Naive thymus-derived CD4-positive, alpha-beta T cell (primary cell): ENCODE measurements around the gene CCDC192. TPM values are rescaled to one million over a fixed set of nuclear protein-coding genes. Genes with fewer than 3 reads are reported as not detected.
A peak's percentile ranks its signal among the peaks of the same experiment; 100 is the strongest.

ENCODE experiments used
- ATAC-seq: fragments of 150-1000 bp; cut with Tn5 transposase; 2 replicates; pipeline ENCODE4 v1.10.0; 2021; ENCODE audit warnings: mild to moderate bottlenecking, moderate library complexity
- CTCF ChIA-PET: fragments of 350-600 bp; sonication (Branson Sonifier 250); formaldehyde crosslinking; loops from one replicate; lab custom pipeline; 2021; ENCODE audit warnings: antibody characterized with exemption; lab: Charles Lee
- POLR2A ChIA-PET: fragments of 350-600 bp; sonication (Branson Sonifier 250); formaldehyde crosslinking; loops from one replicate; lab custom pipeline; 2021; ENCODE audit warnings: antibody characterized with exemption, inconsistent platforms; lab: Charles Lee
- DNase-seq, 9 donors: peaks; one replicate each; pipeline versions ENCODE4 v3.0.0 to v3.0.0-alpha.2; 2020 to 2022; ENCODE audit warnings: mixed read lengths in 1 of 9
- H3K27ac ChIP-seq: one replicate; pipeline ENCODE4 v1.7.0; 2013; ENCODE audit warnings: mild to moderate bottlenecking, low read depth, low read length, moderate library complexity
- H3K27me3 ChIP-seq, 2 donors: one replicate each; pipeline ENCODE4 v1.7.0; 2013; ENCODE audit warnings: low read length in 2 of 2, mild to moderate bottlenecking in 2 of 2, moderate library complexity in 2 of 2; ENCODE audit not compliant: control insufficient read depth in 2 of 2, insufficient read depth in 2 of 2
- H3K36me3 ChIP-seq, 3 experiments: 1 replicate in 2 of 3; 2 replicates in 1 of 3; pipeline ENCODE4 v1.7.0; 2013; ENCODE audit warnings: low read length in 3 of 3, mild to moderate bottlenecking in 3 of 3, moderate library complexity in 1 of 3; ENCODE audit not compliant: insufficient read depth in 3 of 3, control insufficient read depth in 2 of 3
- H3K4me1 ChIP-seq, 2 donors: one replicate each; pipeline ENCODE4 v1.7.0; 2013; ENCODE audit warnings: low read length in 2 of 2, mild to moderate bottlenecking in 2 of 2, moderate library complexity in 1 of 2; ENCODE audit not compliant: control insufficient read depth in 2 of 2, insufficient read depth in 2 of 2
- H3K4me3 ChIP-seq: 2 replicates; pipeline ENCODE4 v1.7.0; 2013; ENCODE audit warnings: mild to moderate bottlenecking, low read length
- H3K9me3 ChIP-seq, 3 experiments: 1 replicate in 2 of 3; 2 replicates in 1 of 3; pipeline ENCODE4 v1.7.0; 2013; ENCODE audit warnings: low read length in 3 of 3; ENCODE audit not compliant: control insufficient read depth in 2 of 3
- H3K27ac Mint-ChIP-seq, 9 donors: one replicate each; pipeline ENCODE4 v1.8.0; 2020 to 2022; ENCODE audit warnings: mixed read lengths in 9 of 9, mild to moderate bottlenecking in 8 of 9, moderate library complexity in 5 of 9, inconsistent platforms in 2 of 9
- H3K27me3 Mint-ChIP-seq, 5 donors: one replicate each; pipeline ENCODE4 v1.8.0; 2021 to 2022; ENCODE audit warnings: mixed read lengths in 5 of 5, mild to moderate bottlenecking in 1 of 5
- H3K36me3 Mint-ChIP-seq, 5 donors: one replicate each; pipeline ENCODE4 v1.8.0; 2020 to 2022; ENCODE audit warnings: mixed read lengths in 5 of 5, mild to moderate bottlenecking in 3 of 5, inconsistent platforms in 1 of 5
- H3K4me1 Mint-ChIP-seq, 7 donors: one replicate each; pipeline ENCODE4 v1.8.0; 2020 to 2022; ENCODE audit warnings: mixed read lengths in 7 of 7, mild to moderate bottlenecking in 3 of 7, inconsistent platforms in 1 of 7
- H3K4me3 Mint-ChIP-seq, 10 donors: one replicate each; pipeline ENCODE4 v1.8.0; 2020 to 2022; ENCODE audit warnings: mild to moderate bottlenecking in 10 of 10, mixed read lengths in 10 of 10, moderate library complexity in 6 of 10, inconsistent platforms in 2 of 10
- H3K9me3 Mint-ChIP-seq, 11 donors: one replicate each; pipeline ENCODE4 v1.8.0; 2020 to 2022; ENCODE audit warnings: mixed read lengths in 11 of 11, mild to moderate bottlenecking in 4 of 11, inconsistent platforms in 1 of 11, moderate library complexity in 1 of 11
- intact Hi-C, 2 donors: fragments of 100-400 bp; cut with micrococcal nuclease; formaldehyde crosslinking; loops; one replicate each; pipeline ENCODE4 v1.15.1; 2023
- polyA plus RNA-seq, 2 donors: library from polyadenylated mRNA; unstranded; fragments of 300-500 nt; fragmentation: Illumina TruSeq; gene quantifications; one replicate each; pipeline ENCODE4 v1.2.3, GENCODE V29; 2021
- total RNA-seq, 6 experiments: library from RNA in 5 of 6; stranded (reverse) in 5 of 6; gene quantifications; 1 replicate in 5 of 6; 2 replicates in 1 of 6; pipeline ENCODE4 v1.2.3 and lab custom pipeline; 2021 to 2026

Gene CCDC192
- total and polyA plus RNA-seq, 7 experiments from 2014 or later: not detected

DNA sequence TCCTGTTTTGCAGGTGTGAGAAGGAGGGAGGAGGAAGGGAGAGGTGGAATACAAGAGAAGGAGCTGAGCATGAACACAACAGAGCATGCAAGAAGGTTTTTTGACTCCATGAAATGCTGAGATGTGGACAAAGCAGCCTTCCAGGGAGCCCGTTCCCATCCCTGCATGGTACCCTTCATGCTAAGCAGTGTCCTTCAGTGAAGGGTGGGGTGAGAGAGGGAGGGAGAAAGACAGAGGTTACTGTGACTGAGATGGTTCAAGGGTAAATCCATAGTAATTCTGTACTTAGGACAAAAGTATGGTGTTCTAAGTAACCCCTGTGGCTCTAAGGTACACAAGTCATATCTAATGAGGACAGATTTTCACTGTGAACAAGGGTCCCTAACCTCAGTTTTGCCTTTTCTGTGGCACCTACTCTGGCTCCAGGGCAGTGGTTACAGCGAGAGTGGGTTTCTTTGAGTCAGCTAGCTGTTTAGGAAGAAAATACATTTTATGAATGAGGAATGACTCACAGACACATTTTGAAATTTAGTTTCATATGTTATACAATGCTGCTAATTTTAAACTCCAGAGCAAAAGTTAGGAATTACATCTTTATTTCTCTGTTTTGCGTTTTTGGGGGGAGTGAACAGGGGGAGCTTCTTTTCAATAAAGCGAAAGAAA is 195.5 kb downstream of the CCDC192 start:
- Mint-ChIP-seq H3K36me3 (no peaks in the 10 kb centered on the region), H3K27me3 (peaks cover 0 to 2% (median 0%) of the 10 kb centered on the region in 5 donors), H3K4me1 (peaks cover 0 to 1% (median 0%) of the 10 kb centered on the region in 7 donors), H3K9me3 (no peaks in the 10 kb centered on the region), H3K4me3 (no peak overlapping the region), H3K27ac (no peak overlapping the region)
- no peak for DNase-seq
- POLR2A ChIA-PET: interaction anchor here (0.7 kb wide), 1 partner anchor 26 kb away, joined by 3 read pairs; no protein-coding TSS in a partner anchor
- Histone ChIP-seq H3K4me3 (no peak overlapping the region), H3K9me3 (no peaks in the 10 kb centered on the region), H3K36me3 (no peaks in the 10 kb centered on the region), H3K4me1 (no peaks in the 10 kb centered on the region), H3K27me3 (no peaks in the 10 kb centered on the region), H3K27ac (no peak overlapping the region)
- intact Hi-C loops: no loop called here
- ATAC-seq: no peak
- CTCF ChIA-PET: no interaction called here

DNA sequence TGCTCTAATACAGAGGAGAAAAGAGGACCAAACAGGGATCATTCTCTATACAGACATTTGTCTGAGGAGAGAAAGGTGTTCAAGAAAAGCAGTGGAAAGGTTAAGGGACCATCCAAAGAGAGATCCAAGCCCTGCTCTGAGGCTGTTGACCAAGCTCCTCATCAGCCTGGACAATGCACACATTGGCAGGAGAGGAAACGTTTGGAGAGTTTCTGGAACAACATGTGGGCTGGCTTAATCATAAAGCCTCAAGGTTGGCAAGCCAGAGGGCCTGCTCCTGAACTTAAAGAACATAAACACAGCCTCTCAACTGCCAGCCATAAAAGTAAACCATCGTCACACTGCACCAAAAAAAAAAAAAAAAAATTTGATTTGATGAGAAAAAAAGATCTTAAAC is 196.0 kb downstream of the CCDC192 start:
- H3K4me1 Mint-ChIP-seq: peaks cover 0 to 1% (median 0%) of the 10 kb centered on the region in 7 donors
- ChIA-PET POLR2A (no interaction called here), CTCF (no interaction called here)
- H3K9me3 Mint-ChIP-seq: no peaks in the 10 kb centered on the region
- Histone ChIP-seq H3K9me3 (no peaks in the 10 kb centered on the region), H3K27ac (no peak overlapping the region), H3K27me3 (no peaks in the 10 kb centered on the region), H3K36me3 (no peaks in the 10 kb centered on the region), H3K4me1 (no peaks in the 10 kb centered on the region), H3K4me3 (no peak overlapping the region)
- no peaks in the 10 kb centered on the region for H3K36me3 Mint-ChIP-seq
- no peak overlapping the region for H3K4me3 Mint-ChIP-seq
- no peak overlapping the region for H3K27ac Mint-ChIP-seq
- peaks cover 0 to 2% (median 0%) of the 10 kb centered on the region in 5 donors for H3K27me3 Mint-ChIP-seq
- ATAC-seq: no peak
- no peak for DNase-seq
- intact Hi-C loops: no loop called here

DNA sequence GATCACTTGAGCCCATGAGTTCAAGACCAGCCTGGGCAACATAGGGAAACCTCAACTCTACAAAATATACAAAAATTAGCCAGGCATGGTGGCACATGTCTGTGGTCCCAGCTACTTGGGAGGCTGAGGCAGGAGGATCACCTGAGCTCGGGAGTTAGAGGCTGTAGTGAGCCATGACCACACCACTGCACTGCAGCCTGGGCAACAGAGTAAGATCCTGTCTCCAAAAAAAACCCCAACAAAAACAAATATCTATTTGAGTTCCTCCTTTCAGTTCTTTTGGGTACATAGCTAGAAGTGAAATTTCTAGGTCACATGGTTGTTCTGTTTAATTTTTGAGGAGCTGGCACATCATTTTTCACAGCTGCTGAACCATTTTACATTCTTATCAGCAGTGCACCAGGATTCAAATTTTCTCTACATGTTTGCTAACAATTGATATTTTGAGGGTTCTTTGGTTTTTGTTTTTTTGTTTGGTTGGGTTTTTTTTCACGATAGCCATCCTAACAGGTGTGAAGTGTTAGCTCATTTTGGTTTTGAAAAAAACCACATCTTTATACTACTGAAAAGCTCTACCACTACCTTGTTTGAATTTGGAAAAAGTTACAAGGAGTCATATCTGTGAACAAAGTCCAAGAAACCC is 203.5 kb downstream of the CCDC192 start:
- no peak overlapping the region for H3K27ac Mint-ChIP-seq
- H3K9me3 Mint-ChIP-seq: no peaks in the 10 kb centered on the region
- Histone ChIP-seq H3K27me3 (no peaks in the 10 kb centered on the region), H3K4me3 (no peak overlapping the region), H3K4me1 (no peaks in the 10 kb centered on the region), H3K36me3 (no peaks in the 10 kb centered on the region), H3K27ac (no peak overlapping the region), H3K9me3 (no peaks in the 10 kb centered on the region)
- peaks cover 0 to 2% (median 0%) of the 10 kb centered on the region in 7 donors for H3K4me1 Mint-ChIP-seq
- DNase-seq: no peak
- CTCF ChIA-PET: no interaction called here
- H3K36me3 Mint-ChIP-seq: no peaks in the 10 kb centered on the region
- H3K27me3 Mint-ChIP-seq: peaks cover 0 to 6% (median 3%) of the 10 kb centered on the region in 5 donors
- intact Hi-C loops: loop anchor here in 1 of 2 donors (5.0 kb wide), 1 partner anchor 176 kb away; the partner anchor contains the start of gene SLC12A2
- POLR2A ChIA-PET: no interaction called here
- H3K4me3 Mint-ChIP-seq: no peak overlapping the region
- no peak for ATAC-seq

DNA sequence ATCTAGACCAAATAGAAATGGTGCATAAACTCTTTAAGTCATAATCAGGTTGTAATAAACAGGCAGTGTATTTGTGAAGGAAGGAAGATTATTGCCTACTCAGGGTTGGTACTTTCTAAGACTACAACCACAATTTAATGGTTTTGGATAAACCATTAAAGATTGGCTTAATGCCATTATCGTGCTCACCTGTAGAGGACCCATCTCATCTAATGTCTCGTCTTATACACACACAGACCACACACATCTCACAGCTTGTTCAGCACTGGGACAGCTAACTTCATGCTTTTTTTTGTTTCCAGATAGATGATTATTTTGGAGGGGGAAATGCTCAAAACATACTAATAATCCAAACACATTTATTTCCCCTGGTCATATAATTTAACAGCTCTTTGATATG is 204.7 kb downstream of the CCDC192 start:
- Histone ChIP-seq H3K4me3 (no peak overlapping the region), H3K9me3 (no peaks in the 10 kb centered on the region), H3K27ac (no peak overlapping the region), H3K4me1 (no peaks in the 10 kb centered on the region), H3K27me3 (no peaks in the 10 kb centered on the region), H3K36me3 (no peaks in the 10 kb centered on the region)
- POLR2A ChIA-PET: no interaction called here
- H3K27ac Mint-ChIP-seq: no peak overlapping the region
- H3K9me3 Mint-ChIP-seq: no peaks in the 10 kb centered on the region
- H3K27me3 Mint-ChIP-seq: peaks cover 0 to 9% (median 3%) of the 10 kb centered on the region in 5 donors
- H3K36me3 Mint-ChIP-seq: peaks cover 0 to 3% (median 0%) of the 10 kb centered on the region in 5 donors
- no peak for ATAC-seq
- H3K4me3 Mint-ChIP-seq: no peak overlapping the region
- H3K4me1 Mint-ChIP-seq: peaks cover 0 to 2% (median 0%) of the 10 kb centered on the region in 7 donors
- intact Hi-C loops: loop anchor here in 1 of 2 donors (2.0 to 5.0 kb wide), 2 partner anchors 174 to 293 kb away; partner anchors contain the start of gene SLC12A2
- CTCF ChIA-PET: no interaction called here
- no peak for DNase-seq

DNA sequence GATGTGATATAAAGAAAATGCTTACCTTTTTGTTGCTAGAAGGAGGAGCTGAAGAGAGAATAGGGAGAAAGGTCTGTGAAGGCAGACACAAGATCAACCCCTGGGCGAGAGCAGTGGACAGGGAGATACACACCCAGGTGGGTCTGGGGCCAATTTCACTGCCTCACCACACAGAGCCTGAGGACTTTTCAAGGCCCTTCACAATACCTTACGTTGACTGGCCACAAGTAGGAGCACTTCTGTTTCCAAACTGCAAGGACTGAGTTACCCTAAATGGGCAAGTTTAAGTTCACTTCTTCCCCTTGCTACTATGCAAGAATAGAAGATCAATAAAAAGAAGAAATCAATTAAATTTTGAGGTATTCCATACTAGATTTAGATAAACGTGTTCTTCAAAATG is 205.9 kb downstream of the CCDC192 start:
- Mint-ChIP-seq H3K9me3 (peaks cover 0 to 2% (median 0%) of the 10 kb centered on the region in 11 donors), H3K27me3 (peaks cover 0 to 13% (median 7%) of the 10 kb centered on the region in 5 donors), H3K4me1 (peaks cover 0 to 2% (median 0%) of the 10 kb centered on the region in 7 donors), H3K27ac (no peak overlapping the region), H3K36me3 (peaks cover 0 to 3% (median 0%) of the 10 kb centered on the region in 5 donors), H3K4me3 (no peak overlapping the region)
- intact Hi-C loops: loop anchor here (1.0 to 5.0 kb wide), 3 partner anchors 173 to 292 kb away; partner anchors contain the start of gene SLC12A2 (in 1 of the 2)
- no peak overlapping the region for H3K27ac ChIP-seq
- H3K27me3 ChIP-seq: no peaks in the 10 kb centered on the region
- H3K4me1 ChIP-seq: no peaks in the 10 kb centered on the region
- CTCF ChIA-PET: interaction anchor here (1.2 kb wide), 1 partner anchor 345 kb away, joined by 3 read pairs; no protein-coding TSS in a partner anchor
- POLR2A ChIA-PET: no interaction called here
- no peaks in the 10 kb centered on the region for H3K36me3 ChIP-seq
- no peaks in the 10 kb centered on the region for H3K9me3 ChIP-seq
- DNase-seq (peak in 2 of 9 donors; percentile 1 to 12), ATAC-seq (peak; percentile 61)
- H3K4me3 ChIP-seq: no peak overlapping the region

DNA sequence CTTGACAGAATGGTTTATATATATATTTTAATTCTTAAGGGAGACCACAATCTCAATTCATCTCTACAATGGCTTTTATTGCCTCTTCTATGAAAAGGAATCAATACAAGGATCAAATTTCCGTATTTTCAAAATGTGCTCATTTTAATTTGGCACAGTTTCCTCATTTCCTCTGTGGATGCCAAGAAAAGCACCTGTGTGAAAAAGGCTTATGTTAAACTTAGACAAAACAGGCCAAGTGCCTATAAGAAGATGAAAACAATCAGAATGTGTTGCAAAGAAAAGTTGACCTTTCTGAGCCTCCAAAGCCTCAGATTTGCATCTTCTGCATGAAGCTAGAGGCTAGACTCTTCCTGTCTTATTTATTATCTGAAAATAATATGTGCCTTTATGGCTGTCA is 206.6 kb downstream of the CCDC192 start:
- H3K27ac ChIP-seq: no peak overlapping the region
- H3K9me3 Mint-ChIP-seq: peaks cover 0 to 2% (median 0%) of the 10 kb centered on the region in 11 donors
- ChIA-PET POLR2A (no interaction called here), CTCF (no interaction called here)
- H3K36me3 Mint-ChIP-seq: peaks cover 0 to 3% (median 0%) of the 10 kb centered on the region in 5 donors
- no peaks in the 10 kb centered on the region for H3K9me3 ChIP-seq
- peaks cover 0 to 2% (median 0%) of the 10 kb centered on the region in 7 donors for H3K4me1 Mint-ChIP-seq
- H3K27me3 ChIP-seq: no peaks in the 10 kb centered on the region
- intact Hi-C loops: loop anchor here (1.0 to 5.0 kb wide), 3 partner anchors 172 to 291 kb away; partner anchors contain the start of gene SLC12A2 (in 1 of the 2)
- ATAC-seq (no peak), DNase-seq (no peak)
- no peak overlapping the region for H3K4me3 ChIP-seq
- H3K4me1 ChIP-seq: no peaks in the 10 kb centered on the region
- no peak overlapping the region for H3K4me3 Mint-ChIP-seq
- H3K36me3 ChIP-seq: no peaks in the 10 kb centered on the region
- peaks cover 0 to 13% (median 7%) of the 10 kb centered on the region in 5 donors for H3K27me3 Mint-ChIP-seq
- H3K27ac Mint-ChIP-seq: no peak overlapping the region
